Measurements from ENCODE around the gene C17orf113. TPM values are rescaled to one million over a fixed set of nuclear protein-coding genes. Genes with fewer than 3 reads are reported as not detected.

Gene C17orf113
- total RNA-seq, 2 donors from 2014 or later = 0.84 to 1.2 TPM

GRCh38 chr17:42068979-42069378 is 18.6 kb upstream of the C17orf113 start:
- Histone ChIP-seq H3K9ac (ENCODE audit: low read depth in 2 of 2, low read length in 2 of 2) (no peak overlapping the region), H3K4me1 (no peaks in the 10 kb centered on the region), H3K4me3 (no peak overlapping the region), H3K27ac (no peak overlapping the region), H3K9me3 (no peaks in the 10 kb centered on the region), H3K36me3 (no peaks in the 10 kb centered on the region), H3K27me3 (peaks cover 22% of the 10 kb centered on the region)
- TF ChIP-seq CTCF (IDR thresholded peaks at IDR 0.05) = no peak
- no peak for DNase-seq
- intact Hi-C loops (cut with DNase I) = loop anchor here (5.0 kb wide), 2 partner anchors 33 to 48 kb away; no protein-coding TSS in a partner anchor

- intact Hi-C loops (cut with DNase I) = loop anchor here (5.0 kb wide), 2 partner anchors 35 to 50 kb away; no protein-coding TSS in a partner anchor
- no peak overlapping the region for H3K4me3 ChIP-seq
- H3K27ac ChIP-seq = no peak overlapping the region
- no peaks in the 10 kb centered on the region for H3K36me3 ChIP-seq
- no peaks in the 10 kb centered on the region for H3K4me1 ChIP-seq
- no peak overlapping the region for H3K9ac ChIP-seq (ENCODE audit: low read depth in 2 of 2, low read length in 2 of 2)
- TF ChIP-seq CTCF (IDR thresholded peaks at IDR 0.05) = peak; percentile 91
- peaks cover 16% of the 10 kb centered on the region for H3K27me3 ChIP-seq
- DNase-seq = peak; percentile 81
- no peaks in the 10 kb centered on the region for H3K9me3 ChIP-seq
Observed at GRCh38 chr17:42067371-42068091, 17.1 kb upstream of the C17orf113 start.

GRCh38 chr17:42065201-42065600 is 14.8 kb upstream of the C17orf113 start:
- no peak overlapping the region for H3K27ac ChIP-seq
- no peaks in the 10 kb centered on the region for H3K4me1 ChIP-seq
- no peak for DNase-seq
- TF ChIP-seq CTCF (IDR thresholded peaks at IDR 0.05) = no peak
- H3K27me3 ChIP-seq = no peaks in the 10 kb centered on the region
- H3K4me3 ChIP-seq = no peak overlapping the region
- no peaks in the 10 kb centered on the region for H3K9me3 ChIP-seq
- intact Hi-C loops (cut with DNase I) = loop anchor here (5.0 kb wide), 2 partner anchors 37 to 52 kb away; no protein-coding TSS in a partner anchor
- no peaks in the 10 kb centered on the region for H3K36me3 ChIP-seq
- H3K9ac ChIP-seq (ENCODE audit: low read depth in 2 of 2, low read length in 2 of 2) = no peak overlapping the region

- no peaks in the 10 kb centered on the region for H3K9me3 ChIP-seq
- H3K4me3 ChIP-seq = no peak overlapping the region
- no peak for TF ChIP-seq CTCF (IDR thresholded peaks at IDR 0.05)
- H3K36me3 ChIP-seq = no peaks in the 10 kb centered on the region
- H3K9ac ChIP-seq (ENCODE audit: low read depth in 2 of 2, low read length in 2 of 2) = no peak overlapping the region
- H3K27ac ChIP-seq = no peak overlapping the region
- H3K4me1 ChIP-seq = no peaks in the 10 kb centered on the region
- intact Hi-C loops (cut with DNase I) = no loop called here
- no peak for DNase-seq
- no peaks in the 10 kb centered on the region for H3K27me3 ChIP-seq
Observed at GRCh38 chr17:42062681-42063080, 12.3 kb upstream of the C17orf113 start.

GRCh38 chr17:42061646-42062487 is 11.5 kb upstream of the C17orf113 start:
- H3K27ac ChIP-seq = no peak overlapping the region
- DNase-seq = no peak
- no peaks in the 10 kb centered on the region for H3K4me1 ChIP-seq
- no peak for TF ChIP-seq CTCF (IDR thresholded peaks at IDR 0.05)
- H3K36me3 ChIP-seq = no peaks in the 10 kb centered on the region
- intact Hi-C loops (cut with DNase I) = no loop called here
- no peak overlapping the region for H3K4me3 ChIP-seq
- no peaks in the 10 kb centered on the region for H3K27me3 ChIP-seq
- no peak overlapping the region for H3K9ac ChIP-seq (ENCODE audit: low read depth in 2 of 2, low read length in 2 of 2)
- no peaks in the 10 kb centered on the region for H3K9me3 ChIP-seq

Measured in colonic mucosa (tissue), 4 donors.